NT2/D1 (cell line): ENCODE results near the gene YBX2.

Source experiments
- SUZ12 ChIP-seq: IDR thresholded peaks from 2 replicates; pipeline ENCODE4 v1.6.1; 2011; ENCODE audit not compliant: insufficient read length, insufficient read depth; ENCODE audit errors: extremely low read depth
- YY1 ChIP-seq: IDR thresholded peaks from 2 replicates; pipeline ENCODE4 v1.6.1; 2011; ENCODE audit not compliant: insufficient read length, insufficient read depth

GRCh38 chr17:7306911-7307685 lies 12.7 kb upstream of the YBX2 start, which contains the start of gene EIF5A:
- TF ChIP-seq YY1 (no peak), SUZ12 (no peak)
